GM21447 (cell line): ENCODE measurements around the gene MCEMP1.

ENCODE experiments used
- ATAC-seq: cut with Tn5 transposase; IDR thresholded peaks from one replicate; pipeline ENCODE4 v1.9.1; 2021; ENCODE audit not compliant: unreplicated experiment

Gene MCEMP1

GRCh38 chr19:7670150-7670783, 6.6 kb upstream of the MCEMP1 start:
- no peak for ATAC-seq

DNA sequence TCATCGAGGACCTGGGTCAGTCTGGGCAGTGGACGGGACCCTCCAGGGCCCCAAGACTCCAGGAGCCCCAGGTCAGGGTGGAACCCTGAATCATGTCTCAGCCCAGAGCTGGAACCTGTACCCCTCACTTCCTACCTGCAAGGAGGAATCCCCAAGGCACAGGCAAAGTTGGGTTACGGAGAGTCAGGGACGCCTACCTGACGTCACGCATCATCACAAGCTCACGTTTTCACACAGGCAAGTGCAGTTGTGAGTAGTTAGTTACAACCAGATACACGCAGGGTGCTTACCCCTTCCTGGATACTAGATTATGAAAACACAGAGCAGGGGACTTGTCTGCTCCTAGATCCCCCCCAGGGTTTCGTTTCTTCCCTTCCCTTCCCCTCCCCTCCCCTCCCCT, 6.1 kb upstream of the MCEMP1 start:
- no peak for ATAC-seq

GRCh38 chr19:7672522-7672921, 4.4 kb upstream of the MCEMP1 start:
- no peak for ATAC-seq

DNA sequence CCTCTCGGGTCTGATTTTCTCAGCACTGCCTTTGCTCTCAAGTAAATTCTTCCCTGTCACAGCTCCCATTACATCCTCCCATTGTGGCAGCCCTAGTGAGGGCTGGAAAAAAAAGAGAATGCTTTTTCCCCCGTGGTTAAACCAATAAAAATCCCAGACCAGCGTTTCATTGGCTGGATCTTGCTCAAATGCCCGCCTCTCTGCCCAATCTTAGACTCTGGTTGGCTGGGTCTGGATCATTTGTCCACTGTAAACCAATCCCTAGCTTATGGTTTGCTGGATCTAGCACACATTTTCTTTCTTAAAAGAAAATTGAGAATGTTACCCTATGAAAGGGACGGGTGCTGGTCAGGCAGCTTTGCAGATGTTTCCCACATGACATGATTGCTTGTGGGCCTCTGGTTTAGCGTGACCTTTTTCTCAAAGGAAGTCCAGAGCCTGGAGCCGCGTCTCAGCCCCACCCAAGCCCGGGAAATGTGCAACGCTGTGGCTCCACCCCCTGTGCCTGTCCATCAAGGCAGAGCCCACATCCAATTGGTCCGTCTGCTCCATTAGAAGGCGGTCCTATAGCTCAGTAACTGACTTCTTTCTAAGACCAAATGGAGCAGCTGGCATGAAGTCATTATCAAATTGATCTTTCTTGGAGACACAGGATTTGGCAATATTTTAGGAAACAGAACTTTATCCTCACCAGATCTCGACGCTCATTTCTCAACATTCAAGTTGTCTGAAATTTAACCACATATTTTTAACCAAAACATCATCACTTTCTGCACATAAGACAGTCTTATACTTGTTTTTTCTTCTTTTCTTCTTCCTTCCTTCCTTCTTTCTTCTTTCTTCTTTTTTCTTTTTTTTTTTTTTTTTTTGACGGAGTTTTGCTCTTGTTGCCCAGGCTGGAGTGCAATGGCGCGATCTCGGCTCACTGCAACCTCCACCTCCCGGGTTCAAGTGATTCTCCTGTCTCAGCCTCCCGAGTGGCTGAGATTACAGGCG, 2.6 kb upstream of the MCEMP1 start:
- no peak for ATAC-seq

GRCh38 chr19:7676376-7676775, 514 bp upstream of the MCEMP1 start:
- ATAC-seq: no peak

GRCh38 chr19:7677669-7678311, 900 bp downstream of the MCEMP1 start:
- ATAC-seq: no peak

DNA sequence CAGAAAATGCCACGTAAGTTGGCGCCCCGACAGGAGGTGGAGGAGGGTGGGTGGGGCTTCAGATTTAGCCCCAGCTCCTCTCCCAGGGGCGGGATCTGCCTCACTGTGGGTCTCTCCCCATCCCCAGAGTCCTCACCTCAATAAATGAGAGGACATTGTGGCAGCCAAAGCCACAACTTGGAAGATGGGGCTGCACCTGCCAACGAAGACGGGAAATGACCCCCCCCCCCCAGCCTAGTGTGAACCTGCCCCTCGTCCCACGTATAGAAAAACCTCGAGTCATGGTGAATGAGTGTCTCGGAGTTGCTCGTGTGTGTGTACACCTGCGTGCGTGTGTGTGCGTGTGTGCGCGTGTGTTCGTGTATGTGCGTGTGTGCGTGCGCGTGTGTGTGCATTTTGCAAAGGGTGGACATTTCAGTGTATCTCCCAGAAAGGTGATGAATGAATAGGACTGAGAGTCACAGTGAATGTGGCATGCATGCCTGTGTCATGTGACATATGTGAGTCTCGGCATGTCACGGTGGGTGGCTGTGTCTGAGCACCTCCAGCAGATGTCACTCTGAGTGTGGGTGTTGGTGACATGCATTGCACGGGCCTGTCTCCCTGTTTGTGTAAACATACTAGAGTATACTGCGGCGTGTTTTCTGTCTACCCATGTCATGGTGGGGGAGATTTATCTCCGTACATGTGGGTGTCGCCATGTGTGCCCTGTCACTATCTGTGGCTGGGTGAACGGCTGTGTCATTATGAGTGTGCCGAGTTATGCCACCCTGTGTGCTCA, 2.3 kb downstream of the MCEMP1 start:
- ATAC-seq: no peak

DNA sequence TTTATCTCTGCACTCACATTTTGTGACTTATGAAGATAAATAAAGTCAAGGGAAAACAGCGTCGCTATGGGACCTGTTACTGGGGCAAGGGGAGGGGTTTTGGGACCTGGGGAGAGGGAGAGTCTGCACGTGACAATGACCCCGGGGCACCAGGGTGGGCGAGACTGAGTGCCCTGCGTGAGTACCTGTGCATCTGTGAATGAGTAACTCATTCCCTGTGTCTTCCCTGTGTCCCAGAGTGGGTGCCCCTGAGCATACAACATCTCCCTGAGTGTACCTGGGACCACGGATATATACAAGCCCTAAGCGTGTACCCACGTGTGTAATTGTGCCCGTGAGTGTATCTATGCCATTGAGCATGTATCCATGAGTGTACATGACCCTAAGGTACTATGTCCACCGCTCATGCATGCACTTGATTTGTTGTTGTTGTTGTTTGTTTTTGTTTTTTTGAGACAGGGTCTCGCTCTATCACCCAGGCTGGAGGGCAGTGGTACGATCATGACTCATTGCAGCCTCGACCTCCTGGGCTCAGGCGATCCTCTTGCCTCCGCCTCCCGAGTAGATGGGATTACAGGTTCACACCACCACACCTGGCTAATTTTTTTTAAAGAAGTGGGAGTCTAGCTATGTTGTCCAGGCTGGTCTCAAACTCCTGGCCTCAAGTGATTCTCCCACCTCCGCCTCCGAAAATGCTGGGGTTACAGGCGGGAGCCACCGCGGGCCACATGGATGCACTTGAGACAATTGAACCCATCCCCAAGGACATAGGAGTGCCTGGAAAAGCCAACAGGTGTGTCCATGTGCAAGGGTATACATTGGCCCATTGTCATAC, 3.1 kb downstream of the MCEMP1 start:
- ATAC-seq: no peak

DNA sequence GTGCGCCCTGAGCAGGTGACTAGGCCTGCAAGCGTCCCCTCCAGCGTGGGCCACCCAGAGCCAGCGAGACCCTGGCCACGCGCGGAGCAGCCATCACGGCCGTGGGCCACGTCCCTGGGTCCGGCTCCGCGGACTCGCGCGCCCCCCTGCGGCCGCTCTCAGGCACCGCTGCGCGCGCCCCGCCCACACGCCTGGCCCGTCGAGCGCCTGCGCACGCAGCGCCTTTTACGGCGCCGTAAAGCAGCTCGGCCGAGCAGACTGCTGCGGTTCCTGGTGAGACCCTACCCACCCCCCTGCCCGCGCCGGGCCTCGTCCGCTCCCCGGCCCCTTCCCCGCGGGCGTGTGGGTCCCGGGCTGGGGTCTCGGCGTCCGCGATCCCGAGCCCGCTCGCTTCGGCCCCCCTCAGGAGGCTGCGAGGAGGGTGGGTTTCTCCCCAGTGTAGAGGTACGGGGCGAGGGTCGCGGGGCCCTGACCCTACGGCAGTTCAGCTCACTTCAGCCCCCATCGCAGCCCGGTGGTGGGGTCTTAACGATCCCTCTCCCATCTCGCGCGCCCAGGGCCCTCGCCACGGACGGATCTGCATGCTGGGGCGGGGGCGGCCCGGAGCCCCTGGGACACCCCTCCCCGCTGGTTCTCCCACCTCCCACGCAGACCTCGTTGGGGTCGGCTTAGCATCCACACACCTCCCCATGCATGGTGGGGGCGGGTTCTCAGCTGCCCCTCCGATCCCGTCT, 3.9 kb downstream of the MCEMP1 start, which contains the start of gene TRAPPC5:
Gene TRAPPC5, plus strand, starts transcription at position 228 of the 734 bp plus-strand sequence. CDS start 1,421 bp downstream, outside the sequence.
- no peak for ATAC-seq

GRCh38 chr19:7681340-7682174, 4.7 kb downstream of the MCEMP1 start:
- no peak for ATAC-seq

DNA sequence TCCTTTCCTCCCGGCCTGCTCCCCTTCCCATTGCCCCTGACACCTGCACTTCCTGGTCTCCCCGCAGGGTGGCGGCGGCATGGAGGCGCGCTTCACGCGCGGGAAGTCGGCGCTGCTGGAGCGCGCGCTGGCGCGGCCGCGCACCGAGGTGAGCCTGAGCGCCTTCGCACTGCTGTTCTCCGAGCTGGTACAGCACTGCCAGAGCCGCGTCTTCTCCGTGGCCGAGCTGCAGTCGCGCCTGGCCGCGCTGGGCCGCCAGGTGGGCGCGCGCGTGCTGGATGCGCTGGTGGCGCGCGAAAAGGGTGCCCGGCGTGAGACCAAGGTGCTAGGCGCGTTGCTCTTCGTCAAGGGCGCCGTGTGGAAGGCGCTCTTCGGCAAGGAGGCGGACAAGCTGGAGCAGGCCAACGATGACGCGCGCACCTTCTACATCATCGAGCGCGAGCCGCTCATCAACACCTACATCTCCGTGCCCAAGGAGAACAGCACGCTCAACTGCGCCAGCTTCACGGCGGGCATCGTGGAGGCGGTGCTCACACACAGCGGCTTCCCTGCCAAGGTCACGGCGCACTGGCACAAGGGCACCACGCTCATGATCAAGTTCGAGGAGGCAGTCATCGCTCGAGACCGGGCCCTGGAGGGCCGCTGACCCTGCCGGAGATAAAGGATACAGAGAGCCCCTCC, 5.4 kb downstream of the MCEMP1 start:
- ATAC-seq: no peak

DNA sequence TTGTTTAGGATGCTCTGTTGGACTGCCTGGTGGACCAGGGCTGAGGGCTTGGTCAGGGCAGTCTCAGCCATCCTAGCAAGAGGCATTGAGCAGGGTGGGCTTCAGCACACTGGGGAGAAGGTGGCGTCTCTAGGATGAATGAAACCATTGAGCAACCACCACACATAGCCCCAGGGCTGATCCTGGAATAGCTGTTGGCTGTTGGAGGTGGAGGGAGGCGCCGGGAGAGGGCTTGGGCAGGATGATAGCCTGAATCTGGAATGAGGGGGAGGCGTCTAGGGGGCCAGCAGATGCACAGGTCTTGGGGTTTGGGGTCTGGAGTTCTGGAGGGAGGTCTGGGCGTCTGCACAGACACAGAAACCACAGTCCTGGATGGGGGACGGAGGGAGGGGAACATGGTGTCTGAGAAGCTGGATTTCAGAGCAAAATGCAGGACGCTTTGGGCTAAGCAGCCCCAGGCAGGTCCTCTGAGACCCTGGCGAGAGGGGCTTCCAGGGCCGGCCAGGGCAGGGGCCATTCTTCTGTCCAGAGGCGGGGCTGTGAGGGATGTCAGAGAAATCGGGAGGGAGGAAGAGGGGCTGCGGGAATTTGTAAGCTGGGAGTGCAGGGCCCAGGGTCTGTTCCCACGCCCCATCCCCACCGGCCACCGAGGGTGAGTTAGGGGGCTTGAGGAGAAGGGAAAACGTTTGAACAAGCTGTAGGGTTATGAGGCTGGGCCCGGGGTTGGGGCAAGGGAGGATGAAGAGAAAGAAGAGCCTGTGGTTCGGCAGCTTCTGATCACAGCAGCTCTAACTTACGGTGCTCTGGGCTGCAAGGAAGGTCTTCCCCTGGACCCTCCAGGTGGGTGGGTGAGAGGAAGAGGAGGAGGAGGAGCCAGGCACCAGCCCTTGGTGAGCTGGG, 8.9 kb downstream of the MCEMP1 start:
- ATAC-seq: no peak

DNA sequence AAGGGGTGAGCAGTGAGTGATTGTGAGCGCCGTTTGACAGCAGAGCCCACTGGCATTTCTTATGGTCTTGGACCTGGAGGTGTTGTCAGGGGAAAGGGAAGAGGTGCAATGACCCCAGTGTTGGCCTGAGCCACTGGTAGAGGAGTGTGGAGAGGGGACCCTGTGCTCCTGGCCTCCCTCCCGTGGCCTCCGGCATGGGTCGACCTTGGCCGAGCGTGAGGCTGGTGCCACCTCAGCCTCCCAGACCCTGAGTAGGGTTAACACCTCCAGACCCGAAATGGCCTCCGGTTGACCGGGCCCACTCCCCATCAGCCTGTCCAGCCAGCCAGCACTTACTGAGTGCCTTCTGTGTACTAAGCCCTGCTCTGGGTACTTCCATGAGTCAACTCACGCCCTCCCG, 10.3 kb downstream of the MCEMP1 start:
- ATAC-seq: no peak

DNA sequence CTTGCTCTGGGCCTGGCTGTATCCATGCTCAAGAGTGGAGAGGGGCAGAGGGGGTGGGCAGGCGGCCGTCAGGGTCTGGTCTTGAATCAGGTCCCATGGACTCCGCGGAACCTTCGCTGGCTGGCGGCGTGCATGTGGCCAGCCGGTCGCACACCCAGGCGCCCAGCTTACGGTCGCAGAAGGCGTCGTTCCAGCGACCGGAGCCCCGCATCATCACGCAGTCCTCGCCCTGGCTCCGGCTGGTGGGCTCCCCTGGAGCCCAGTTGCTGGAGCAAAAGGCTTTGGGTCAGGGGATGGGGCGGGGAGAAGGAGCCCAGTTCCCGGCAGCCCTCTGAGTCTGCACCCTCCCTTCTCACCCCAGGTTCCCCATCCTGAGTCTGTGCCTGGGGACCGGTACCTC, 12.3 kb downstream of the MCEMP1 start:
- ATAC-seq: no peak

DNA sequence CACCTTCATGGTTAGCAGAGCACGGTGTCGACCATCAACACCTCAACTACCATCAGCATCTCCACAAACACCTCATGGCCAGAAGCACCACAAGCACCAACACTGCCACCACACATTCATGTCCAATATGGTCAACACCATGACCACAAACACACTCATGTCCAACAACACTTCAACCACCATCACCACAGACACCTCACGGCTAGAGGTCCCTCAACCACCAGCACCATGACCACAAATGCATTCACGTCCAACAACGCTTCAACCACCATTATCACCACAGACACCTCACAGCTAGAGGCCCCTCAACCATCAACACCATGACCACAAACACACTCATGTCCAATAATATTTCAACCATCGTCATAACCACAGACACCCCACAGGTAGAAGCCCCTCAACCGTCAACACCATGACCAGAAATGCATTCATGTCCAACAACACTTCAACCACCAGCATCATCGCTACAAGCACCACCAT, 13.9 kb downstream of the MCEMP1 start:
- no peak for ATAC-seq

GRCh38 chr19:7691497-7691896, 14.6 kb downstream of the MCEMP1 start:
- no peak for ATAC-seq
